ENCODE measurements around the gene SPTA1. TPM values are rescaled to one million over a fixed set of nuclear protein-coding genes. Genes with fewer than 3 reads are reported as not detected.

Gene SPTA1
- total RNA-seq, 1 donor = under 0.01 TPM

DNA sequence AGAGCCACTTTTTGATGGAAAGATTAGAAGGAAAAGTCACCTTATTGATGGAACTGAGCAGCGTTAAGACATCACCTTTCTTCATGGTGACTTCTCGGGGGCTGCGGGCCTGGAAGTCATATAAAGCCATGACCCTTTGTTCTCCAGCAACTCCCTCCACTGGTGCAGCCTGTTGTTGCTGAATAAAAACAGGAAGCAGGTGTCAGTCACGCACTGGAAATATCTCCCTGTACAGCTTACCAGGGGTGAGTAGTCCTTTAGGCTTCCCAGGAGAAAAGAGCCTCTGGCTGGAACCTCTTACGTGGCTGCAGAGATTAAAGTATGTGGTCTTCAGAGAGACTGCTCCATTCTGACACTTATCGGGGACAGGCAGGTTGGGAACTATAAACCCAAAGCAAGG lies 31.9 kb downstream of the SPTA1 start:
- Histone ChIP-seq H3K9me3 (ENCODE audit: low read depth, low read length) (no peaks in the 10 kb centered on the region), H3K27me3 (ENCODE audit: insufficient read depth, low read length) (no peaks in the 10 kb centered on the region), H3K79me2 (ENCODE audit: insufficient read depth, low read length) (no peaks in the 10 kb centered on the region), H3K36me3 (ENCODE audit: insufficient read depth, low read length) (no peaks in the 10 kb centered on the region), H3K4me3 (ENCODE audit: insufficient read depth, low read length) (no peak overlapping the region), H2AFZ (ENCODE audit: low read length) (no peak overlapping the region), H3K4me1 (ENCODE audit: insufficient read depth, low read length) (no peaks in the 10 kb centered on the region), H4K20me1 (ENCODE audit: insufficient read depth, low read length) (no peaks in the 10 kb centered on the region), H3K4me2 (ENCODE audit: insufficient read depth, low read length) (no peak overlapping the region), H3K27ac (ENCODE audit: low read depth, low read length) (no peak overlapping the region)
- TF ChIP-seq, protein P1, sequence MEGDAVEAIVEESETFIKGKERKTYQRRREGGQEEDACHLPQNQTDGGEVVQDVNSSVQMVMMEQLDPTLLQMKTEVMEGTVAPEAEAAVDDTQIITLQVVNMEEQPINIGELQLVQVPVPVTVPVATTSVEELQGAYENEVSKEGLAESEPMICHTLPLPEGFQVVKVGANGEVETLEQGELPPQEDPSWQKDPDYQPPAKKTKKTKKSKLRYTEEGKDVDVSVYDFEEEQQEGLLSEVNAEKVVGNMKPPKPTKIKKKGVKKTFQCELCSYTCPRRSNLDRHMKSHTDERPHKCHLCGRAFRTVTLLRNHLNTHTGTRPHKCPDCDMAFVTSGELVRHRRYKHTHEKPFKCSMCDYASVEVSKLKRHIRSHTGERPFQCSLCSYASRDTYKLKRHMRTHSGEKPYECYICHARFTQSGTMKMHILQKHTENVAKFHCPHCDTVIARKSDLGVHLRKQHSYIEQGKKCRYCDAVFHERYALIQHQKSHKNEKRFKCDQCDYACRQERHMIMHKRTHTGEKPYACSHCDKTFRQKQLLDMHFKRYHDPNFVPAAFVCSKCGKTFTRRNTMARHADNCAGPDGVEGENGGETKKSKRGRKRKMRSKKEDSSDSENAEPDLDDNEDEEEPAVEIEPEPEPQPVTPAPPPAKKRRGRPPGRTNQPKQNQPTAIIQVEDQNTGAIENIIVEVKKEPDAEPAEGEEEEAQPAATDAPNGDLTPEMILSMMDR (IDR thresholded peaks at IDR 0.05; ENCODE audit: extremely low read depth, low read depth, low read length) = no peak
- DNase-seq (ENCODE audit: insufficient read length, low spot score, missing footprints) = no peak

DNA sequence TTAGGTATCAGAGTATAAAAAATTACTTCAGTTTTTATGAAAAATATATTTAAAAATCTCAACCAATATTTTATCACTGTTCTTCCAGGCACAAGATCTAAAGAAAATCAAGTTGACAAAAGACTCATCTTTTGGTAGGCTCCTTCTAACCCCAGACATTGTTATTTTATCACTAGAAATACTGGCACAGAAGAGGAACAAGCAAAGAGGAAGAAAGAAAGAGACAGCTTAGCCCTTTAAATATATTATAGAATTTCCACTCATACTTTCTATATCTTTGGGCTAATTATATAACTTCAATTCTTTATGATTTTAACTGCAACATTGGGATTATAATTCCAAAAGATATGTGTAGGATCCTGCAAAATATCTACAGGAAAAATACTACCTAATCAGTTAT lies 32.4 kb downstream of the SPTA1 start:
- Histone ChIP-seq H3K36me3 (ENCODE audit: insufficient read depth, low read length) (no peaks in the 10 kb centered on the region), H4K20me1 (ENCODE audit: insufficient read depth, low read length) (no peaks in the 10 kb centered on the region), H2AFZ (ENCODE audit: low read length) (no peak overlapping the region), H3K79me2 (ENCODE audit: insufficient read depth, low read length) (no peaks in the 10 kb centered on the region), H3K4me2 (ENCODE audit: insufficient read depth, low read length) (no peak overlapping the region), H3K27me3 (ENCODE audit: insufficient read depth, low read length) (no peaks in the 10 kb centered on the region), H3K27ac (ENCODE audit: low read depth, low read length) (no peak overlapping the region), H3K9me3 (ENCODE audit: low read depth, low read length) (no peaks in the 10 kb centered on the region), H3K4me1 (ENCODE audit: insufficient read depth, low read length) (no peaks in the 10 kb centered on the region), H3K4me3 (ENCODE audit: insufficient read depth, low read length) (no peak overlapping the region)
- no peak for DNase-seq (ENCODE audit: insufficient read length, low spot score, missing footprints)
- TF ChIP-seq, protein P1 (IDR thresholded peaks at IDR 0.05; ENCODE audit: extremely low read depth, low read depth, low read length) = no peak

DNA sequence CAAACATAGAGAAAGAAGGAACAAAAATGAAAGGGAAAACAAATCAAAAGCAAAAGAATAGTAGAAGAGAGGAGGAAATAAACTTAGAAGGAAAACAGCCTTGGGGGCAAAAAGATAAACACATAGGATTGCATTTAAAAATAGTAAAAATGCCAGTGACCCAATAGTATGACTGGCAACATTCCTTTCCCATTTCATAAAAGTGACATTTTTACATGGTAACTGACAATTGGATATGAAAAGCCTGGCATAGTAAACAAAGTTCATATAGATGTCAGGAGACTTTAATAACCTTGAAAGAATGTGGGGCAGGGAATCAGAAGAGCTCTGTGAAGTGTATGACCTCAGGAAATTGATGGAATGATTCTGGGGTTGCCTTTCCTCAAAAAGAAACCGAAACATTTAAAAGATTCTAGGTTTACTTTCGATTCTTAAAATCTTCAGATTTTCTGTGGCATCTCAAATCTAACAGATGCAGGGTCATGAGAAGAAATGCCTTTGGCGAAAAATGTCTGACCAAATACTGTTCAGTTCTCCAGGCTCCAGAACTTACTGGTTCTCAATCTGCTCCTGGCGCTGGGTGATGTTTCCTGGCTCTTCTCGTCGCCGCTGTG lies 33.7 kb downstream of the SPTA1 start:
- H3K79me2 ChIP-seq (ENCODE audit: insufficient read depth, low read length) = no peaks in the 10 kb centered on the region
- H3K27ac ChIP-seq (ENCODE audit: low read depth, low read length) = no peak overlapping the region
- TF ChIP-seq, protein P1 (IDR thresholded peaks at IDR 0.05; ENCODE audit: extremely low read depth, low read depth, low read length) = no peak
- no peaks in the 10 kb centered on the region for H3K4me1 ChIP-seq (ENCODE audit: insufficient read depth, low read length)
- H3K36me3 ChIP-seq (ENCODE audit: insufficient read depth, low read length) = no peaks in the 10 kb centered on the region
- no peaks in the 10 kb centered on the region for H4K20me1 ChIP-seq (ENCODE audit: insufficient read depth, low read length)
- no peak overlapping the region for H3K4me3 ChIP-seq (ENCODE audit: insufficient read depth, low read length)
- no peaks in the 10 kb centered on the region for H3K9me3 ChIP-seq (ENCODE audit: low read depth, low read length)
- no peak for DNase-seq (ENCODE audit: insufficient read length, low spot score, missing footprints)
- H3K4me2 ChIP-seq (ENCODE audit: insufficient read depth, low read length) = no peak overlapping the region
- no peak overlapping the region for H2AFZ ChIP-seq (ENCODE audit: low read length)
- no peaks in the 10 kb centered on the region for H3K27me3 ChIP-seq (ENCODE audit: insufficient read depth, low read length)

DNA sequence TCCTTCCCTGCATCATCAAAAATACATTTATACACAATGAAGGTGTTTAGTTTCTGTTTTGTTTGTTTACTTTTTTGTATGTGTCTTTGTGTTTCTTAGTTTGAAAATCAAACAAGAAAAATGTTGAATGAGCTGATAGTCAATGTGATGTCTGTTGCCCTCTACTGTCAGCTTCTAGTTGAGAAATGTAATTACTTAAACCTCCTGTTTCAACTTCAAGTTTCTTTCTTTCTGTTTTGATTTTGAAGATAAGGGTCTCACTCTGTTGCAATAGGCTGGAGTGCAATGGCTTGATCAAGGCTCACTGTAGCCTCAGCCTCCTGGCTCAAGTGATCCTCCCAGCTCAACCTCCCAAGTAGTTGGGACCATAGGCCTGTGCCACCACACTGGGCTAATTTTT lies 37.5 kb downstream of the SPTA1 start:
- Histone ChIP-seq H3K27me3 (ENCODE audit: insufficient read depth, low read length) (no peaks in the 10 kb centered on the region), H3K79me2 (ENCODE audit: insufficient read depth, low read length) (no peaks in the 10 kb centered on the region), H3K27ac (ENCODE audit: low read depth, low read length) (no peak overlapping the region), H2AFZ (ENCODE audit: low read length) (no peak overlapping the region), H3K9me3 (ENCODE audit: low read depth, low read length) (no peaks in the 10 kb centered on the region), H3K4me1 (ENCODE audit: insufficient read depth, low read length) (no peaks in the 10 kb centered on the region), H4K20me1 (ENCODE audit: insufficient read depth, low read length) (no peaks in the 10 kb centered on the region), H3K4me3 (ENCODE audit: insufficient read depth, low read length) (no peak overlapping the region), H3K36me3 (ENCODE audit: insufficient read depth, low read length) (no peaks in the 10 kb centered on the region), H3K4me2 (ENCODE audit: insufficient read depth, low read length) (no peak overlapping the region)
- no peak for DNase-seq (ENCODE audit: insufficient read length, low spot score, missing footprints)
- TF ChIP-seq, protein P1 (IDR thresholded peaks at IDR 0.05; ENCODE audit: extremely low read depth, low read depth, low read length) = no peak
